HG02623 (cell line): Measurements from ENCODE around the gene EN2.
"Not testable (repeated sequence)": the region's sequence is repeated elsewhere in the genome, so short reads cannot be mapped to it uniquely, and the experiment has no call there.

ENCODE experiments used
- ATAC-seq: cut with Tn5 transposase; IDR thresholded peaks from one replicate; pipeline ENCODE4 v1.9.1; 2021; ENCODE audit warnings: moderate library complexity; ENCODE audit not compliant: unreplicated experiment

EN2 gene

DNA sequence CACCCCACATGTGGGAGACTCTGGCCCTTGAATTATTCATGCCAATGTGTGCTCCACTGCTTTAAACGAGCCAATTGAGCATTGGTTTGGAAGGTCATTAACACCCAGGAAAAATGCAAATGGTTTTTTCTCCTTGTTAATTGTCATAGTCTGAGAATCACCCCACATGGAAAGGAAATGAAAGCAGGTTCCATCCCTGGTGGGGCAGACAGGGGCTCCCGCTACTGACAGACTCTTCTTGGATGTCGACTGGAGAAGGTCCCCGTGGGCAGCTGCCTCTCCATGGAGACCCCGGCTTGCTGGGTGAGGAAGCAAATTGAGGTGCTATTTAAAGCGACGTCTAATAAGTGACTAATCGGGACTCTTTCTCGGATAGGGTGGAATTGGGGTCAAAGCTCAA is 32.0 kb upstream of the EN2 start:
- ATAC-seq = no peak

DNA sequence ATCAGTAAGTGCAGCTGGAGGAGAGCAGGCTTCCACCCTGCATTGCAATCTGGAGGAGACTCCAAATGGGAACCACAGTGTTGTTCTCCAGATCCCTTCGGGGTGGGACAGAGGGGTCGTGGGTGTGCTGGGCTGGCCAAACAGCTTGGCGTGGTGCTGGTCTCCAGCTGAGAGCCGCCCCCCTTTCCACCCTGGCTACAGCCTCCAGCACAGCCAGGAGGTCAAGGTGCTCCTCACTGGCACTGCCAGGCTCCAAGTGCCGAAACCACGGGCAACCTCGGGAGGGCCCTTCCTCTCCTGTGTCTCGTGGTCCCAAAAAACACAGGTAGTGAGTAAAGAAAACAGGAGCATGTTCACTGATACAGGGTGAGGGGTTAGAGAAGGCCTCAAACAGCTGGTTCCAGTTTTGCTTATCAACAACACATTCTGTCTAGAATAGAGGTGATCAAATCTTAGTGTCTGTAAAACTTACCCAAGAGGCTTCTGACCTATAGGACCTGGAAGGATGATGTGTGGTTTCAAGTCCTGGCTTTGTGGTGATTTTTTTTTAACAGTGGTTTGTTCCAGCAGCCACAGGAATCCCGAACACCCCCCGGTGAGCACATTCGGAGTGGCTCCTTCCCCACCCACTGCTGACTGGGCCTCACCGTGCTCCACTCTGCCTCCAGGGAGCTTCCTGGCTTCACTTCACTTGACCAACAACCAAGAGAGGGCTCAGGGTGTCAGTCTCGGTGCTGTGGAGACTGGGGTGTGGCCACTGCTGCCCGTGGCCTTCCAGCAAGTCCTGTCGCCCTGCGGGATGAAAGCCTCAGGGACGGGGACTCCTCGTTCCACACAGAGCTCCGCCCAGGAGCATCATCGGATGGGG is 31.2 kb upstream of the EN2 start:
- ATAC-seq = no peak

DNA sequence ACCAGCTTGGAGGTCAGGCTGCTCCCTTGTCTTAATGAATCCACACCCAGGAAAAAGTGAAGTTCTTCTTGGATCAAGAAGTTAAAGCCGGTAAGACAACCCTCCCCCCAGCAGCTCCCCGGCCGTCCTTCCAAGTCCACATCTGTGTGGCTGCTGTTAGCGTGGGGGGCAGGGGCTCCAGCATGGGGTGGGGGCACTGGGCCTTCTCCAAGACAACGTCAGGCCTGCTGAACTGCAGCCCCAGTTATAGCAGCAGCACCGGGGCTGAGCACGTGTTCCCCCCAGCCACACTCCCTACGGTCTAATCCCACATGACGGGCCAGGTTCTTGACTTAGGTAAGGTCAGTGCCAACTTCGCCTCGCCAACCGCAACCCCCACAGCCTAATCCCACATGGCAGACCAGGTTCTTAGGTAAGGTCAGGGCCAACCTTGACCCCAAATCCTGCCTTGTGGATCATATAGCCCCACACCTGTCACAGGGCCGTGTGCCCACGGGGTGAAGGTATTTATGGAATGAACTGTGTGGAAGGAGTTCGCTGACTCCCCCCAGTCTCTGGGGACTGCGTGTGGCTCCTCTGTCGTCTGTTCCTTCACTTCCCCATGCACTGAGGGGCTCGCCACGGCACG is 30.4 kb upstream of the EN2 start:
- no peak for ATAC-seq

DNA sequence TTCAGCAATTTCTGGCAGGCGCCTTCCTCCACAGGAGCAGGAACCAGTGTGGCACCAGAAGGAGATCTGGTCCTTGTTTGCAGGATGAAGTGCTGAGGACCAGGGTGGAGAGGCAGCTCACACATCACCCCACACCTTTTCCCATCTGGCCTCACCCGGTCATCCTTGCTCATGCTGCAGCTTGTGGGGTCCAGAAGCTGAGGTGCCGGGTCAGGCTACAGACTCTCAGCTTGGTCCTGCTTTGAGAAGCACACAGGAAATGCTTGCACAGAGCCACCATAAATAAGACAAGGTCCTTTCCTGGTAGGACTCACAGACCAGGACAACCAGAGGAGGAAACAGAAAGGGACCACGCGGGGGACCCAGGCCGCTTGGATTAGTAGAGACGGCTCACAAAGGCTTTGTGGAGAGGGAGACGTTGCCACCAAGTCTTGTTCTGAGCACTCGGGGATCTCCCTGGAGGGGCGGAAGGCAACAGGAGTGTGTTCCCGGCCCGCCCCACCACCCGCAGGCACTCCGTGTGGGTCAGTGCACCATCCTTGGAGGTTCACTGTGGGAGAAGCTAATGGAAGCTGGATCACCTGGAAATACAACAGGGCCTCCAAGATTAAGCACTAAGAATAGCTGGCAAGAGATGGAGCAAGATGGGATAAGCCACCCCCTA is 29.6 kb upstream of the EN2 start:
- ATAC-seq = no peak

DNA sequence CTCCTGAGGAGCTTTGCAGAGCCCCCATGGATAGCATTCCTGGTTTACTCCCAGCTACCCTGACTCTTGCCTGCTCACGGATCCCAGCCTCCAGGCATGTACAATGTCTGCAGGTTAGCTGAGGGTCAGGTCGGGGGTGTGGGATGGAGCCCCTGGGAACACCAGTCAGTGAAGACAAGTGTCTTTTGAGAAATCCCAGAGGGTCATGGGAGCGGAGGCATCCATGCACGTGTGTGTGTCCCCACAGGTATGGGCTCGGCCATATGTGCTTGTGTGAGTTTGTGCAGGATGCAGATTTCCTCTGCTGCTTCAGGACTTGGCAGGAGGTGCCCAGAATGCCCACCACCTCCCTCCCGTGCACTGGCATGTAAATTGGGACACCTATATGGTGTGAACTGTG is 28.3 kb upstream of the EN2 start:
- ATAC-seq = no peak

DNA sequence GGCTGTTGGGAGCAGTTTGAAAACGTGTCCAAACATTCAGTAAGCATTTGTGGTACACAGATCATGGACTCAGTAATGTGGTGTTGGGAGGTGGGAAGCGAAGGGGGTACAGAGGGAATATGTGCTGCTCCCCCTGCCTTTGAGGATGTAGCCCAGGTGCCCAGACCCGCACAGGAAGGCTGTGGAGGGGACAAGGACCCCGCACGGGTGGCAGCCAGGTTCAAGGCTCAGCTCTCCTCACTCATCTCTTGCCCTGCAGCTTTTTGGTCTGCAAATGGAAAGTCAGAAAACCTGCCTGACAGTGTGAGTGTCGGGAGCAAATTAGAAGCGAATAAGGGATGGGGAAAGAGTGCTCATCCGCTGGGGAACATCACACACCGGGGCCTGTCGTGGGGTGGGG is 27.3 kb upstream of the EN2 start:
- ATAC-seq = no peak

DNA sequence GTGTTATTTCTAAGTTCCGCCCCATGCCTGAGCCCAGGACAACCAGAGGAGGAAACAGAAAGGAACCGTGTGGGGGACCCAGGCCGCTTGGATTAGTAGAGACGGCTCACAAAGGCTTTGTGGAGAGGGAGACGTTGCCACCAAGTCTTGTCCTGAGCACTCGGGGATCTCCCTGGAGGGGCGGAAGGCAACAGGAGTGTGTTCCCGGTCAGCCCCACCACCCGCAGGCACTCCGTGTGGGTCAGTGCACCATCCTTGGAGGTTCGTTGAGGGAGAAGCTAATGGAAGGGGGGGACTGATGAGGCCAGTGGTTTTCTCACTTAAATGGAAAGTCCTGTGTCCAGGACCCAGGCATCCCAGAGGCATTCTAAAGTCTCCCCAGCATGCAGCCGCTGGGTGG is 26.7 kb upstream of the EN2 start:
- no peak for ATAC-seq

DNA sequence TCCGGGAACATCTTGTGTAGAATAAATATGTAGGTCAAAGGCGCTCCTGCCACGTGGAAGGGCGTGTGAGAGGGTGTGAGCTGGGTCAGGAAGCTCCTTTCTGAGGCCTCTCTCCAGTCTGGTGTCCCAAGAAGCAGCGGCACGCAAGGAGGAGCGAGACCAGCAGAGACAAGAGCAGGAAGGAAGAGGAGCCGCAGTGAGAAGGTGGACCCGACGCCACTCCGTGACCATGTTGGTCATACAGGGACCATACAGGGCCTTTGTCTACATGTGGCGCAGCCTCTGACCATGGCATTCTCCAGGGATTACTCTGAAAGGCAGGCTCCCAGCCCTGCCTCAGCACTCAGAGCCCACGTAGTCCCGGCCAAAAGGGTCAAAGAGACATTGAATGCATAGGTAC is 26.2 kb upstream of the EN2 start:
- ATAC-seq = no peak

DNA sequence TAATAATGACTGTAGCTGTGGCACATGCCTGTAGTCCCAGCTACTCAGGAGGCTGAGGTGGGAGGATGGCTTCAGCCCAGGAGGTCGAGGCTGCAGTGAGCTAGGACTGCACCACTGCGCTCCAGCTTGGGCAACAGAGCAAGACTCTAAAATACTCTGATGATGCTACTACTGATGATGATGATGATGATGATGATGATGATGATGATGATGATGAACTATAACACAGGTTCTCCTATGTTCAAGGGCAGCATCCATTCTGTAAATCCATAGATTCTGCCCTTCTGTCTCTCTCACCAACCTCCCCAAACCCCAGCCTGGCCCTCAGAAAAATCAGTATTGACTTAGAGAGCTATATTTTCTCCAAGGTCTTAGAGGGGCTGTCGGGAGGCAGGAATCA is 22.8 kb upstream of the EN2 start:
- no peak for ATAC-seq

DNA sequence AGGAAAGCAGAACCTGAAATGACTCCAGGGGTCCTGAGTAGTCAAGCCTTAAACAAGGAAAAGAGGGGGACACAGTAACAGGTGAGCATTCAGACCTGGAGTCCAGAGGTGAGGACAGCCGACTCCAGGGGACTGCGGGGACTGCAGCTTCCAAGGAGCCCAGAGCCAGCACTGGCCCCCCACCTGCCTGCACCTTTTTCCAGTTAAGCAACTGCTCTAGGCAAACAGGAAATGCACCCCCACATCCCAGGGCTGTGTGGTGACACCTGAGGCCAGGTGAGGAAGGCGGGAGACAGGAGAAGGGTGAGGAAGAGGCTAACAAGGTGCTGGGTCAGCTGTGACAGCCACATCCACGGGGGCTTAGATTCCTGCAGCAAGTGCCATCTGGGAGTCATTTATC is 20.1 kb upstream of the EN2 start:
- no peak for ATAC-seq

DNA sequence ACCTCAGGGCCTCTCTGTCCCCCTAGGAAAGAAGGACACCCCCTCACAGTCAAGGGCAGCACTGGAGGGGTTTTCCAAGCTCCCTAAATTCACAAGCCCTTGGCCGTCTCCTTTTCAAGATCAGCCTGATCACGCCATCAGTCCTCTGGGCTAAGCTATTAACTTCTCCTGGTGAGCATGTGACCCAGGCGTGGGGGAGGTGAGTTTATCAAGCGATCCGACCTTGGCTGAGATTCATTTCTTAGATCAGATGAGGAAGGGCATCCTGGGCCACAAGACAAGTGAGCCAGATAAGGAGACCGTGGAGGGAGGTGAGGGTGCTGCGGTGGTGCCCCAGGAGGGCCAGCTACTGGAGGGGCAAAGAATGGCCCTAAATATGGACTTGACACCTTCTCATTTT is 19.2 kb upstream of the EN2 start:
- no peak for ATAC-seq

DNA sequence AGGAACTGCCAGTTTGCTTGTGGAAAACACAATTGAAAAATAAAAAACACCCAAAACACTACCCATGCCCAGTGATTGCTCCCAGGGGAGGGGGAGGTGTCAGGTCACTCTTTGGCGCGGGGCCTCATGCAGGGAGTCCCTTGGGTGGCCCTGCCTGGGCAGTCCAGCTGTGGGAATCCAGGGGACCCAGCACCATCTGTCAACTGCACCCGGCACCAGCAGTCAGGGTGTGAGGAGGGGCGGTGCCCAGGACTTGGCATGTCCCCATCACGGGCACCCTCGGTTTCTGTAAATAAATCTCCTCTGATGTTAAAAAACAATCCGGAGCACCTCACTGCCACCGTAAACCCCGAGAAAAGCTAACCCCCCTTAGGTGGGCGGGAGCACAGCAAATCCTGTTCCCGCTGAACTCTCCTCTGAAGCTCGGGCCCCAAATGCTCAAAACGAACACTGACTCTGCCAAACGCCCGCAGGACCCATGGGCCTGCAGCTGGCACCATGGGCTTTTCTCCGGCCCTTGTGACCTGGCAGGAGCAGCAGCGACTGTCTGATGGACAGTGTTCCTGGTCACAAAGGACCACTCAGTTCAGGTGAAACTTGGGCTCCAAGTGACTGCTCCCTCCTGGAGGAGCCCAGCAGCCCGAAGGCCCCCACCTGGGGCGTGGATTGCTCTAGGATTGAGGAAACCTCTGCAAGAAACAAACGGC is 18.5 kb upstream of the EN2 start:
- no peak for ATAC-seq

DNA sequence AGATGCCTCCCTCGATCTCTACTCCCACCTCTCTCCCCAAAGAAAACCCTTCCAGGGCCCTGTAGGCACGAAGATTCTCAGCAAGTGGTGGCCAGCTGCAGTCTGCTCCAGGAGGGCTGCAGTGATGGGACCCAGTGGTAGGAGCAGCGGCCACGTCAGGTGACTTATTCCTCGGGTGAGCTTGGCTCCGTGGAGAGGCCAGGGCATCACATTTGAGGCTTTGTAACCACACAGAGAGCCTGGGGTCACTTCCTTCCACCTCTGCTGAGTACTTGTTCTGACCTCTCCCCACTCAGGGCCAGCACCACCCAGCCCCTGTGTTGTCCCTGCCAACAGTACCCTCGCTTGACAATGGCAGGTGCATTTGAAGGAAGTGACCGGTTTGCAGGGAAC is 17.9 kb upstream of the EN2 start:
- no peak for ATAC-seq

DNA sequence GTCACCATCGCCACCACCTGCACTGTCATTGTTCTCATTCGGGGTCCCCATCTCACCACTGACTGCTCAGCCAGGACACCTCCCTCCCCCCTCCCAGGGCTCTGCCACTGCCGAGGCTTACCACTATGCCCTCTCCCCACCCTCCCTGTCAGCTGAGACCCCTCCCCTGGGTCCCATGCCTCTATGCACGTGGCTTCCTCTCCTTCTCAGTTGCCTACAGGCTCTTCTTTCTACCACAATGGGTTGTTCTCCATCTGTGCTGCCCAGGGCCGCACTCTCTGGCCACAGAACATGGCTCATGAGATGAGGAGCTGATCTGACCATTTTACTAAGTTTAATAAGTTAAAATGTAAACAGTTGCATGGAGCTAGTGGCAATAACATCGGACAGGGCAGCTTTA is 16.1 kb upstream of the EN2 start:
- no peak for ATAC-seq

DNA sequence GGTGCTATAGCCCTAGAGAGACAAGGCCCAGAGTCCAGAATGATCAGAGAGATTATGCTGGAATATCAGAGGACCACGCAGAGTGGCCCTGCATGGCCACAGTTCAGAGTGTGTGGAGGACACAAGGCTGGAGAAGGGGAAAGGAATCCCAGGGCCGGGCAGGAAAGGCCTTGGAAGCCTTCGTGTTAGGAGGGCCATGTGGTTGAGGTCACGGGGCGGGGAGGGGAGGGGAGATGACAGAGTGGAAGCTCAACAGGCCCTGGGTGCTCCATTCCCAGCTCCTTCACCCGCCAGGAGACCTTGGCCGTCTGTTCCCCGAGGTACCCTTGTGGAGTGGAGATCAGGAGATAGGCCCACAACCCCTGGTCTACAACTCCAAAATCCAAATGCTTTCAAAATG is 13.2 kb upstream of the EN2 start:
- no peak for ATAC-seq

DNA sequence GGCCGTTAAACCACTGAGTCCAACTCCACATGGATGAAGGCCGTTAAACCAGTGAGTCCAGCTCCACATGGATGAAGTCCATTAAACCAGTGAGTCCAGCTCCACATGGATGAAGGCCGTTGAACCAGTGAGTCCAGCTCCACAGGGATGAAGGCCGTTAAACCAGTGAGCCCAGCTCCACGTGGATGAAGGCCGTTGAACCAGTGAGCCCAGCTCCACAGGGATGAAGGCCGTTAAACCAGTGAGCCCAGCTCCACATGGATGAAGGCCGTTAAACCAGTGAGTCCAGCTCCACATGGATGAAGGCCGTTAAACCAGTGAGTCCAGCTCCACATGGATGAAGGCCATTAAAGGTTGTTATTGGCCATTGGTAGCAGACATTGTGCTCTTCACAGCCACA is 12.3 kb upstream of the EN2 start:
- not testable (repeated sequence) for ATAC-seq

DNA sequence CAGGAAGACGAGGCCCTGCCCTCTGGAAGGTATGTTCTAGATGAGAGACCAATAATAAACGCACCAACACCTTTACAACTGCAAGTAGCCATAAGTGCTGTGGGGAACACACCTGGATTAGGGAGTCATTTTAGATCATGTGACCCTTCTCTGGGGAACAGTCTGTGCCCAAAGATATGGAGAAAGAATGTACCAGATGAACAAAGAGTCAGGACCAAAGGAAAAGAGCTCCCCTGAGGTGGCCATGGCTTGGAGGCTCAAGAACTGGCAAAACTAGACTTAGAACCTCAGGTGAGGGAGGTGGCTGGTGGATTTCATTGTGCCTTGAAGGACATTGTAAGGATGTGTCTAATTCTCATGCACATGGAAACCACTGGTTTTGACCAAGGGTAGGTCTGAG is 10.3 kb upstream of the EN2 start:
- no peak for ATAC-seq

DNA sequence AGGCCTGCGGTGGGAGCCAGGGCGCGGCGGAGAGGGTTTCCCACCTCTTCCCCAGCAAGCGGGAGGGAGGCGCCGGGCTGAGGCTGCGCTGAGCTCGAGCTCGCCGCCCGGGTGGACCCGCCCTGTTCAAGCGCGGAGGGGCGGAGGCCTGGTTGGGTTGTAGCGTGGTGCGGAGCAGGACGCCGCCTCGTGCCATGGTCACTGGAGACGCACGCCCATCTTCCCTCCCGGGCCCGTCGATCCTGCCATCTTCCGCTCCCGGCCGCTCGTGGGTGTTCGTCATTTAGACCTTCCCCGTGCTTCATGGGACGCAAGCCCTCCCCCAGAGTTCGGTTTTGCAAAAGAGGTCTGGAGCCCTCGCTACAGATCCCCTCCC is 9.3 kb upstream of the EN2 start:
- ATAC-seq = no peak

DNA sequence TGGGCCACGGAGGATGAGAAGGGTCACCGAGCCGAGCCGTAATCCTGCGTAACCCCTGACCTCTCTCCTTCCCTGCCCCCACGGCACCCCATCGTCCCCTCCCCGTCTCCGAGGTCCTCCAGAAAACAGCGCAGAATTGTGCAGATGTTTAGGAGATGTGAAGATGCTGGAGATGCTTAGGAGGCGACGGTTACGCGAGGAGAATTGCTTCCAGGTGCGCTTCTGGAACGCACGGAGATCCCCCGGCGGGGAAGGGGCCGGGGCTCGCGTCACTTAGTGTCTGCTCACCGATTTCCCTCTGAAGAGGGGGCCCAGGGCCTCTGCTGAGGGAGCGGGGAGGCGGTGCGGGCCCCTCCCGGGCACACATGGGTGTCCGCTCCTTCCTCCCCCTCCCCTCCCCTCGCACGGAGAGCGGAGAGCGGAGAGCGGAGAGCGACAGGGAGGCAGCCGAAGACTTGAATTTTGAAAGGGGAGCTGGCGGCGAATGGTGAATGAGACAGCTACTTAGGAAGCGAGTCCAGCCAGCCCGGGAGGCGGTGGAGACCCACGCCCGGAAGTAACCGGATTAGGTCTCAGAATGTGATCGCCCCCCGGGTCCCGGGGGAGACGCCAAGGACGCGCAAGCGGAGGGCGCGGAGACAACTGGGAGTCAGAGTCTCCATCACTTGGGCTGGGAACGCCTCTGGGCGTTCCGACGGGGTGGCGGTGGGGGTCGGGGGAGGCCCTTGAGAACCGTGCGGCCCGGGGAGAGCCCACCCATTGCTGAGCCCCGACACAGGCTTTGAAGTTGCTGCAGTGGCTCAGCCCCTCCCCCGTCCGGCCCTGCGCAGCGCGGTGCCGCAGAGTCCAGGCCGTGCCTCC is 8.7 kb upstream of the EN2 start:
- ATAC-seq = no peak

DNA sequence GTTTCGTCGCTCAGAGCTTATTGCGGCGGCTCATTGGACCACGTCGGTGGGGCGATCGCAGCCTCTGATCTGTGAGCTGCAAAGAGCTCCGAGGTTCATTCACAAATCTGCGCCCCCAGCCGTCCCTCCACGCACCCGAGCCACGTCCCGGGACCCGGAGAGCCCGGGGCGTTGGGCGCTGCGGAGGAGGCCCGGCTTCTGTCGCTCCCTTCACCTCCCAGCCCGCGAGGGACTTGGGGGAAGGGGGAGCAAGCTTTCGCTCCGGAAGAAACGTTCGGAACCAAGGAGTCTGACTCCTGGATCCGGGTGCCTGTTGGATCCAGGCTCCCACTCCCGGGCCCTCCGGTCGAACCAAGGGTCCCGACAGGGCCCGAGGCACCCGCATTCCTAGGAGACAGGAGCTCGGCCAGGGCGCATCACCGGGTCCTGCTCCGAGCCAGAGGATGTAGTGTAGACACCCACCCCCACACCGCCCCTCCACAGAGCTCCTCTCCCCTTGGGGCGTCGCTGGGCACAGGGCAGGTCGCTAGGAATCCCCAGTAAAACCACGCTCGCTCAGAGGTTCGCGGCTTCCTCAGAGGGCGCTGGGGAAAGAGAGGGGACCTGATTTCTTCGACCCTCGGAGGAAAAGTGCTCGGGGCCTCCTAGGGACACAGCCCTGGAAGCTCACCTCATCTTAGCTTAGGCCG is 7.9 kb upstream of the EN2 start:
- no peak for ATAC-seq
